WERI-Rb-1 (cell line): ENCODE measurements around the gene DSTN.

Experiments
- DNase-seq: peaks from one replicate; pipeline ENCODE4 v3.0.0-alpha.2; 2020
- H3K27ac ChIP-seq: fragments of 250-450 bp; sonication (Bioruptor Pico); 2 replicates; pipeline ENCODE4 v1.5.1; 2020; ENCODE audit warnings: mild to moderate bottlenecking, moderate library complexity
- H3K27me3 ChIP-seq: fragments of 250-450 bp; sonication (Bioruptor Pico); 2 replicates; pipeline ENCODE4 v1.5.1; 2021; ENCODE audit warnings: mild to moderate bottlenecking, low read depth, moderate library complexity; ENCODE audit not compliant: insufficient read depth, severe bottlenecking
- H3K36me3 ChIP-seq: fragments of 250-450 bp; sonication (Bioruptor Pico); 2 replicates; pipeline ENCODE4 v1.5.1; 2020; ENCODE audit warnings: mild to moderate bottlenecking, moderate library complexity
- H3K4me3 ChIP-seq: 2 replicates; pipeline ENCODE4 v1.5.1; 2011; ENCODE audit warnings: low read depth, mild to moderate bottlenecking, control low read depth, low read length
- H3K9me3 ChIP-seq: fragments of 250-450 bp; sonication (Bioruptor Pico); 2 replicates; pipeline ENCODE4 v1.5.1; 2021; ENCODE audit warnings: mild to moderate bottlenecking, moderate library complexity; ENCODE audit not compliant: severe bottlenecking
- TF ChIP-seq, protein P1 (sequence below): IDR thresholded peaks from 2 replicates; pipeline ENCODE4 v1.5.1; 2011; ENCODE audit warnings: low read depth, mild to moderate bottlenecking, control low read depth, inconsistent platforms, low read length

Gene DSTN

DNA sequence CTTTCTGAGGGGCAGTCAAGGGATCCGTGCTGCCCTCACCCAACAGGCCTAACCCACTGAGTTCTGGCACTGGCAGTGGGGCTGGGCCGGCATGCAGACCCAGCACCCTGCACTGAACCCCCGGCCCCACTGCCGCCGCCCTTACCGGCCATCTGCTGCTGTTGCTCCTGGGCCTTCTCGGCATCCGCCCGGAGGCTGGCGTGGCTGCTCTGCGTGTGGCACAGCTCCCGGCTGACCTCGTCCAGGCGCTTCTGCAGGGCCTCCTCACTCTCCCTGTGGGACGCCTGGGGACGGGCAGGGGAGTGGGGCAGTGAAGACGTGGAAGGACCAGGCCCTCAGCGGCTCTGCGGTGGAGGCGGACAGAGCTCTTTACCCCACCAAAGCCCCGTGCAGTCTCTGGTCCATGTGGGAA lies 59.8 kb downstream of the DSTN start:
- Histone ChIP-seq H3K27ac (no peak overlapping the region), H3K36me3 (peaks cover 6% of the 10 kb centered on the region), H3K27me3 (no peaks in the 10 kb centered on the region), H3K9me3 (no peaks in the 10 kb centered on the region), H3K4me3 (no peak overlapping the region)
- TF ChIP-seq, protein P1, sequence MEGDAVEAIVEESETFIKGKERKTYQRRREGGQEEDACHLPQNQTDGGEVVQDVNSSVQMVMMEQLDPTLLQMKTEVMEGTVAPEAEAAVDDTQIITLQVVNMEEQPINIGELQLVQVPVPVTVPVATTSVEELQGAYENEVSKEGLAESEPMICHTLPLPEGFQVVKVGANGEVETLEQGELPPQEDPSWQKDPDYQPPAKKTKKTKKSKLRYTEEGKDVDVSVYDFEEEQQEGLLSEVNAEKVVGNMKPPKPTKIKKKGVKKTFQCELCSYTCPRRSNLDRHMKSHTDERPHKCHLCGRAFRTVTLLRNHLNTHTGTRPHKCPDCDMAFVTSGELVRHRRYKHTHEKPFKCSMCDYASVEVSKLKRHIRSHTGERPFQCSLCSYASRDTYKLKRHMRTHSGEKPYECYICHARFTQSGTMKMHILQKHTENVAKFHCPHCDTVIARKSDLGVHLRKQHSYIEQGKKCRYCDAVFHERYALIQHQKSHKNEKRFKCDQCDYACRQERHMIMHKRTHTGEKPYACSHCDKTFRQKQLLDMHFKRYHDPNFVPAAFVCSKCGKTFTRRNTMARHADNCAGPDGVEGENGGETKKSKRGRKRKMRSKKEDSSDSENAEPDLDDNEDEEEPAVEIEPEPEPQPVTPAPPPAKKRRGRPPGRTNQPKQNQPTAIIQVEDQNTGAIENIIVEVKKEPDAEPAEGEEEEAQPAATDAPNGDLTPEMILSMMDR = no peak
- DNase-seq = no peak

DNA sequence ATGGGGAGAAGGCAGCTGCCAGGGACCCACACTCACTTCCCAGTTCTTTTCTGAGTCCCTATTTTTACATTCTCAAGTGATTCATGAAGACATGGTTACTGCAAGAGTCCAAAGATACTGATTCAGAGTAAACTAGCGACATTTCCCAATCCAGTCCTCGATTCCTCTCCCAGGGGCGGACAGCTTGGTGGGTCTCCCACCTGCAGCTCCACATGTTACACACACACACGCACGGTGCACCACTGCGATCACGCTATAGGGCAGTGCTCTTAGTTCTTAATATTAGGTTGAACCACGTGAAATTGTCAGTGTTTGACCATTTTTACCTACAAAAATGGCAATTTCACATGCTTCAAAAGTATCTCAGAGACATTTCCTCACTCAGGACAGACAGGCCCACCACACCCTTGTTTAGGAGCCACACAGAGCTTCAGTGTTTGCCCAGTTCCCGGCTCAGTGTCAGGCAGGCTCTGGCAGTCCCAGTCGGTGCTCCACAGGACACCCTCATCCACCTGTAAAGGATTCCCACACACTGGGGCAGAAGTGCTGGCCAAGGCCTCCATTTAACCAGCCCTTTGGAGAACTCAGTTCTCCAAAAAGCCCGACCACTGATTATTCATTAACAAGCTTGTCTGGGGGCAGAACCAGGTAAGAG lies 60.4 kb downstream of the DSTN start:
- Histone ChIP-seq H3K4me3 (no peak overlapping the region), H3K27me3 (no peaks in the 10 kb centered on the region), H3K27ac (no peak overlapping the region), H3K9me3 (no peaks in the 10 kb centered on the region), H3K36me3 (peaks cover 6% of the 10 kb centered on the region)
- DNase-seq = no peak
- TF ChIP-seq, protein P1 = no peak

DNA sequence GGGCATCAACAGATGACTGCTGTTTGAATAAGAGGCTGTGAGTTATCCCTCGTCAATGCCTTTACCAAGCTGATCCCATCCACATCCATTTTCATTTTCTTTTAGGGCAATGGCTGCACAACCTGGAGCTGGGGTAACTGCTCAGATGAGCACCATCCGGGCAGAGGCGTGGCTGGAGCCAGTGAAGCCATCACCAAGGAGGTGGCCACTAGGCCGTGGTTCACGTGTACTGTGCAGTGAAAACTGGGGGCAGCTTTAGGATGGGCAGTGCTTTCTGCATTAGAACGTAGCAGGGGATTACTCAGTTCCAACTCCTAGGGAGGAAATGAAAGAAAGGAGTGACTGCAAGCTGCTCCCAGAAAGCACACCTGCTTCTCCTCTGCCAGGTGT lies 60.9 kb downstream of the DSTN start:
- Histone ChIP-seq H3K4me3 (no peak overlapping the region), H3K36me3 (peaks cover 6% of the 10 kb centered on the region), H3K9me3 (no peaks in the 10 kb centered on the region), H3K27me3 (no peaks in the 10 kb centered on the region), H3K27ac (no peak overlapping the region)
- TF ChIP-seq, protein P1 = no peak
- DNase-seq = no peak

DNA sequence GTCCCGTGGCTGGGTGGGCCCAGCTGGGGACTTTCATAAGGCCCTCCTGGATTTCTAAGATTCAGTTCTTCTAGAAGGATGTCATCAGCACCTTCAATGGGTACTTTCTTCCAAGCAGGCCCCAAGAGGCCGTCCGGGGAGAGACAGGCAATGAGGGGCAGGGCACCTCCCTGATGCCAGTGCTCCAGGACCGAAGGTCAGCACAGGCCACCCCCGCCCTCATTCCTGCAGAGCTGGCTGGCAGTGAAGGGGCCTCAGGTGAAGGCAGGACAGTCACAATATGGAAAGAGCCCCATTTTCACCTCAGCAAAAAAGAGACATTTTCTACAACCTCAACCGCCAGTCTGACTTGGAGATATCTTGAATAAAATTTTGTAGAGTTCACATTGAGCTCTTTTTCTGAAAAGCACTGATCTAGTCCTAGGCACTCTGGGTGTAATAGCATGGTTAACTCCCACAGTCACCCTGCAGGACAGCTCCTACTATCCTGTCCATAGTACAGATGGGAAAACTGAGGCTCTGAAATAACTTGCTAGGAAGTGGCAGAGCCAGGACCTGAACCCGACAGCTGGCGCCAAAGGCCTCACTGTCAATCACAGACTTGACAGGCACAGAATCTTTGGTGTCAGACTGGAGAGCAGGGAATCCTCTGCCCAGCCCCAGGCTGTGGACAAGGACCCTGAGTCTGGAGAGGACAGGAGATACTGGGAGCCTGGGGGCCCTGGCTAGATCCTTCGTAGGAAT lies 61.9 kb downstream of the DSTN start:
- no peaks in the 10 kb centered on the region for H3K9me3 ChIP-seq
- H3K36me3 ChIP-seq = peaks cover 6% of the 10 kb centered on the region
- DNase-seq = no peak

DNA sequence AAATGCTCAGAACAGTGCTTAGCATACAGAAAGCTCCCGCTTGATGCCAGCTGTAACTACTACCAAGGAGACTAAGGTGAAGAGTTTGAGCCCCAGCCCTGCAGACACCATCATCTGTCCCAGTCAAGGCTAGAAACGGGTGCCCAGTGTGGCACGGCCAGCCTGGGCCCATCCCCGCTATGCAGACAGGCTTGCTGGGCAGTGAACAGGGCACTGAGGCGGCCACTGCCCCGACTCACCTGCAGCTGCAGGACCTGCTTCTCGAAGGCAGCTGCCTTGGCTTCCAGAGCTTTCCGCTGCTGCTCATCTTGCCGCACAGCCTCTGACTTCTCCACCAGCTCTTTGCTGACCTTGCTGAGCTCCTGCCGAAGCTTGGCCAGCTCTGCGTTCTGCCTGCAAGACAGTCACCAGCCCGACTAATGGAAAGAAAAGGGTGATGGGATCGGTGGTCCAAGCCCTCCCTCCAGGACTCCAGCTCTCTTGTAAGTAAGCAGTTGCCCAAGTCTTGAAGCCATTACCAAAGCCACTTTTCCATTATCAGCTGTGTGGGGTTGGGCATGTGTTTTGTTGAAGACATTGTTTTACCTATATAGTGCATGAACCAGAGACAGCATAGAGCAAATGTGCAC lies 63.5 kb downstream of the DSTN start:
- H3K36me3 ChIP-seq = peaks cover 6% of the 10 kb centered on the region
- no peak for DNase-seq
- no peaks in the 10 kb centered on the region for H3K27me3 ChIP-seq
- H3K9me3 ChIP-seq = no peaks in the 10 kb centered on the region
- TF ChIP-seq, protein P1 = no peak
- no peak overlapping the region for H3K27ac ChIP-seq
- no peak overlapping the region for H3K4me3 ChIP-seq

More for the DNA sequence above, 61.9 kb downstream of the DSTN start:
- H3K27ac ChIP-seq = no peak overlapping the region
- no peak overlapping the region for H3K4me3 ChIP-seq
- no peaks in the 10 kb centered on the region for H3K27me3 ChIP-seq
- TF ChIP-seq, protein P1 = no peak
